B cell (primary cell): ENCODE results near the gene USP34.

Experiments used
- EZH2 ChIP-seq: IDR thresholded peaks from 2 replicates; pipeline ENCODE4 v1.6.1; 2012; ENCODE audit warnings: borderline replicate concordance, low read depth, mild to moderate bottlenecking, moderate library complexity, low read length; ENCODE audit not compliant: insufficient read depth, poor library complexity, severe bottlenecking
- TF ChIP-seq, protein P1 (sequence below): fragments of 200-600 bp; IDR thresholded peaks from one replicate; pipeline ENCODE4 v1.8.0; 2022; ENCODE audit warnings: antibody characterized with exemption, mild to moderate bottlenecking

GRCh38 chr2:61478086-61478485, 7.2 kb upstream of the USP34 start:
- TF ChIP-seq, protein P1, sequence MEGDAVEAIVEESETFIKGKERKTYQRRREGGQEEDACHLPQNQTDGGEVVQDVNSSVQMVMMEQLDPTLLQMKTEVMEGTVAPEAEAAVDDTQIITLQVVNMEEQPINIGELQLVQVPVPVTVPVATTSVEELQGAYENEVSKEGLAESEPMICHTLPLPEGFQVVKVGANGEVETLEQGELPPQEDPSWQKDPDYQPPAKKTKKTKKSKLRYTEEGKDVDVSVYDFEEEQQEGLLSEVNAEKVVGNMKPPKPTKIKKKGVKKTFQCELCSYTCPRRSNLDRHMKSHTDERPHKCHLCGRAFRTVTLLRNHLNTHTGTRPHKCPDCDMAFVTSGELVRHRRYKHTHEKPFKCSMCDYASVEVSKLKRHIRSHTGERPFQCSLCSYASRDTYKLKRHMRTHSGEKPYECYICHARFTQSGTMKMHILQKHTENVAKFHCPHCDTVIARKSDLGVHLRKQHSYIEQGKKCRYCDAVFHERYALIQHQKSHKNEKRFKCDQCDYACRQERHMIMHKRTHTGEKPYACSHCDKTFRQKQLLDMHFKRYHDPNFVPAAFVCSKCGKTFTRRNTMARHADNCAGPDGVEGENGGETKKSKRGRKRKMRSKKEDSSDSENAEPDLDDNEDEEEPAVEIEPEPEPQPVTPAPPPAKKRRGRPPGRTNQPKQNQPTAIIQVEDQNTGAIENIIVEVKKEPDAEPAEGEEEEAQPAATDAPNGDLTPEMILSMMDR, result no peak
- TF ChIP-seq EZH2, result no peak
